Measurements from ENCODE around the gene KDM6A.
"Not testable (repeated sequence)": the region's sequence is repeated elsewhere in the genome, so short reads cannot be mapped to it uniquely, and the experiment has no call there.

Gene KDM6A

DNA sequence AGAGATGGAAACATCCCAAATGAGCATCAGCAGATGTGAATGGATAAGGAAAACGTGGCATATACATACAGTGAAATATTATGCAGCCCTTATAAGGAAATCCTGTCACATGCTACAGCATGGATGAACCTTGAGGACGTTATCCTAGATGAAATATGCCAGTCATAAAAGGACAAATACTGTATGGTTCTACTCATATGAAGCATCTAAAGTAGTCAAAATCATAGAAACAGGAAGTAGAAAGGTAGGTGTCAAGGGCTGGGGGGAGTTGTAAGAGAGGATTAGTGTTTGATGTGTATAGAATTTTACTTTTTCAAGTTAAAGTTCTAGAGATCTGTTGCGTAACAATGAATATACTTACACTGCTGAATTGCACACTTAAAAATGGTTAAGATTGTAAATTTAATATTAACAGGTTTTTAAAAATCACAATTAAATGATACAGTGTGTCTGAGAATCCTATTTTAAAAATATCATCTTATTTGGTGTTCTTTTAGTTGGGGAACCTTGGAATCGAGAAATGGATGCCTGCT lies 58.5 kb downstream of the KDM6A start:
- no peak for DNase-seq

DNA sequence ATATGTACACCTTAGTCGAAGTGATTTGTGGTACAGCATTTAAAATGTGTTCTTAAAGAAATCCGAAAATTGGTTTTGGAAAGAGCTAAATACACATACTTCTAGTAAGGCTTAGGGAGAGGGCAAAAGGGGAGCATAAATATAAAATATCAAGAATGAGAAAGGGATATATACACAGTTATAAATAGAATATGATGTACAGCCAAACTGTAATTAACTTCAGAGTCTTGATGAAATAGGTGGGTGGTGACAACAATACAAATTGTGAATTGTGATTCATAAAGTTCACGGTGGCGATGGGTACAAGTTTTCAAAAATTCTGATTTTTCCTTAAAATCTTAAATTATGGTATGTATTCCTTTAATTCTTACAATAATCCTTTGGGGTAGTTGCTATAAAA lies 62.2 kb downstream of the KDM6A start:
- no peak for DNase-seq

DNA sequence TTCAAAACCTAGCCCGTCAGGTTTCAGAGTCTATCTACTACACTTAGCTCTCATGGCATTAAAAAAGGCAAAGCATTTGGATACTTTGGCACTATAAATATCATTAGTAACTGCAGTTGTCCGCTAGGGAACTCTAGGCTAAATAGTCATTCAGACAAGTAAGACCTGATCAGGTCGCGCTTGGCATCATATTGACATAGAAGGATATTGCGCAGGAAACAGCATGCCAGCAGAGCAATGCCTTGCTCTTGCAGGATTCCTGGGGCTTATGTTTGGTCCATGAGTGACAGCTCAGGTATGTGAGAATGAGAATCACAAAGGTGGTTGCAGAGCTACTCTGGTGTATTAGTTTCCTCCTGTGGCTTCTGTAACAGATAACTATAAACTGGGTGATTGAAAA lies 62.7 kb downstream of the KDM6A start:
- DNase-seq, result no peak

DNA sequence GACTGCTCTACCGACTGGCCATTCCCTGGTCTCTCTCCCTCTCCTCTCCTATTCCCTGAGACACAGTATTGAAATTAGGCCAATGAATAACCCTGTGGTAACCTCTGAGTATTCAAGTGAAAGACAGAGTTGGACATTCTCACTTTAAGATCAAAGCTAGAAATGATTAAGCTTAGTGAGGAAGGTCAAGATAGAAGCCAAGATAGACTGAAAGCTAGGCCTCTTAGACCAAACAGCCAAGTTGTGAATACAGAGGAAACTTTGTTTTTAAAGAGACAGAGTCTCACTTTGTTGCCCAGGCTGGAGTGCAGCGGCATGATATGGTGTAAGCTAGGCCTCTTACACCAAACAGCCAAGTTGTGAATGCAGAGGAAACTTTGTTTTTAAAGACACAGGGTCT lies 64.6 kb downstream of the KDM6A start:
- DNase-seq, result no peak

DNA sequence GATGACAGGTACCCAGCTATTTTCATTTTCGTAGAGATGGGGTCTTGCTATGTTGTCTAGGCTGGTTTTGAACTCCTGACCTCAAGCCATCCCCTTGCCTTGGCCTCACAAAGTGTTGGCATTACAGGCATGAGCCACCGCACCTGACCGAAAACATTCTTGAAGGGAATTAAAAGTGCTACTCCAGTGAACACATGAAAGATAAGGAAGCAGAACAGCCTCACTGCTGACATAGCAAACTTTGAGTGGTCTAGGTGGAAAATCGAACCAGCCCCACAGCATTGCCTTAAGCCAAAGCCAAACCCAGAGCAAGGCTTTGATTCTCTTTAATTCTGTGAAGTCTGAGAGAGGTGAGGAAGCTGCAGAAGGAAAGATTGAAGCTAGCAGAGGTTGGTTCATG lies 65.1 kb downstream of the KDM6A start:
- DNase-seq, result no peak

DNA sequence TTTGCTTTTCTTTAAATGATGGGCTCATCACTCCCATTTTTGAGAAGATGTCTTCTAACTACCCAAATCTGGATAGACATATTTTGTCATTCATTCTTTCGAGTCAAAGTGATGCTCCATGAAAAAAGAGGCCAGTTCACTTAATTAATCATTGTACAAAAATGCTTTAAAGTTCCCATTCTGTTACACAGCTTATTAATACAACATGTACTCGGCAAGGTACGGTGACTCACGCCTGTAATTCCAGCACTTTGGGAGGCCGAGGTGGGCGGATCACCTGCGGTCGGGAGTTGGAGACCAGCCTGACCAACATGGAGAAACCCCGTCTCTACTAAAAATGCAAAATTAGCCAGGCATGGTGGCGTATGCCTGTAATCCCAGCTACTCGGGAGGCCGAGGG lies 67.6 kb downstream of the KDM6A start:
- not testable (repeated sequence) for DNase-seq

DNA sequence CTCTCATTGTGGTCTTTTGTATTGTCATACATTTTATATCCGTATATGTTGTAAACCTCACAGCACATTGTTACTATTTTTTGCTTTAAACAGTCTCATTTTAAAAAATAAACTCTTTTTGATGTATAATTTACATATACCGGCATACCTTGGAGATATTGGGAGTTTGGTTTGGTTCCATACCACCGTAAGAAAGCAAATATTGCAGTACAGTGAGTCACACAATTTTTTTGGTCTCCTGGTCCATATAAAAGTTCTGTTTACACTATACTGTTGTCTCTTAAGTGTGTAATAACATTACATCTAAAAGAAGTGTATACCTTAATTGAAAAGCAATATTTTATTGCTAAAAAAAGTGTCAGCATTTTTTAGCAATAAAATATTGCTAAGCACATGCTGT lies 70.0 kb downstream of the KDM6A start:
- DNase-seq, result no peak

DNA sequence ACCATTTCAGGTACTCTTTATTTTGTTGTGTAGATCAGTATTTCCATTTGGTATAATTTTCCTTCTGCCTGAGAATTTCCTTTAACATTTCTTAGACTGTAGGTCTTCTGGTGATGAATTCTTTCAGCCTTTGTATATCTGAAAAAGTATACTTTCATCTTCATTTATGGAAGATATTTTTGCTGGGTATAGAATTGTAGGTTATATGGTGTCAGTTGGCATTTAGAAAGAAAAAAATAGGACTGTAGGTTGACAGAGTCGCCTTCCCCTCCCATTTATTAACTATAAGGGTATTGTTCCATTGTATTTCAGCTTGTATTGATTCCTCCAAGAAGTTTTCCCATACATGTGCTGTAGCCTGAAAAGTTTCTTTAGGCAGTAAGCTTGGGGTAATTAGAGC lies 71.9 kb downstream of the KDM6A start:
- no peak for DNase-seq

DNA sequence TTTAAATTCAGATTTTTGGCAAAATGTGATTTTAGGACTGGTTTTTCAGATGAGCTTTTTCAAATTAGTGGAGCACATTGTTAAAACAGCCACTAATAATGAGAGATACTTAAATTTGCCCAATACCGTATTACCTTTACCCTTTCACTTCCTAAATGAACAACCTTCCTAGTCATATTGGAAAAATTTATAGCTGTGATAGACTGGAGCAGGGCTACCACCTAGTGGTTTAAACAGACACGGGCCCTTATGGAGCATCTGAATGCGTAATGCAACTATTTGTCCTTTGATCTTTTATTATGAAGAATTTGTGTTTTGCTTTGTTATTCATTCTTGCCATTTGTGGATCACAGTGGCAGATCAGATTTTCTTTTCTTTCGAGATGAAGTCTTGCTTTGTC lies 72.7 kb downstream of the KDM6A start:
- DNase-seq, result no peak

DNA sequence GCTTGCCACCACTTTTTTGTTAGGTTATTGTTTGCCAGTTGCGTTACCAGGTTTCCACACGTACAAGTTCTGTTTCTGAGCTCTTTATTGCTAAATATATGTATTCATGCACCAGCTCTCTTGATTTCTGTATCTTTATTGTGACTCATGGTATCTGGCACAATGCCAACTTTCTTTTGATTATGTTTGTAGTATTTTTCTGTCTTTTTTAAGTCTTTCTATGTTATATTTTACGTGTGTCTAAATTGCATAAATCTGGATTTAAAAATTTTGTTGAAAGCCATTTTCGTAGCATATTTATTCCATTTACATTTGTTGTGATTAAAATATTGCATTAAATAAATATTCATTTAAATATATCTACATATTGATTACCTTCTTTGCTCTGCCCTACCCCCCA lies 73.8 kb downstream of the KDM6A start:
- DNase-seq, result no peak

DNA sequence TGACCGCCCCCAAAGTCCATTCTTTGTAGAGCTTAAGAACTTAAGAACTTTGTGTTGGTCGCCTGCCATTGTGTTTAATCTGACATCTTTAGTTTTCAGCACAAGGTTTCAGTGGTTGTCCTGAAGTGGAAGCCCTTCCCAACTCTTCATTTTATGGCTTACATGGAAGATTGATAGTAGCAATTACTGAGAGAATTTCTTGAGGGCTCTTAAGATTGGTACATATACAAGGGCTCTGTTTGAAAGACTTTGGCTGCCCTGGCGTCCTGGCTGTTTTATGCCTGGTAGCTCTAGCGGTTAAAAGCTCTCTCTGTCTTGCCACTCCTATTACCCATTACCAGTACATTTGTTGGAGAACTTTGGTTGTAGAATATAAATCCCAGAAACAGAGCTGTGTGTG lies 75.0 kb downstream of the KDM6A start:
- DNase-seq, result no peak

DNA sequence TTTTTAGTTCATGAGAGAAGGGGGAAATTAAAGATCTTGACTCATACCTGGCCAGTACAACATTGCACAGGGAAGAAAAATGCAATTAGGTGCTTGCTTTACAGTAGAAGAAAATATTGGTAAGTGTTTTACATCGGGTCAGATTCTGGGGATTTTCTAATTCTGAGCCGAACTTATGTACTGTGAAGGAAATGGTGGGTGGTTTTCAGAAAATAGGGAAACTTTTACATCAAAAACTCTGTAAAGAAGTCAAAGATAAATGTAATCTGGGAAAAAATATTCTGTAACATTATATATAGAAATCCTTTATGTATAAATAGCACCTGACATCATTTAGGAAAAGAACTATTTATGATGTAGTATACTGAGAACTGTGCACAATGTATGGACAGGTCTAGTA lies 75.4 kb downstream of the KDM6A start:
- no peak for DNase-seq

DNA sequence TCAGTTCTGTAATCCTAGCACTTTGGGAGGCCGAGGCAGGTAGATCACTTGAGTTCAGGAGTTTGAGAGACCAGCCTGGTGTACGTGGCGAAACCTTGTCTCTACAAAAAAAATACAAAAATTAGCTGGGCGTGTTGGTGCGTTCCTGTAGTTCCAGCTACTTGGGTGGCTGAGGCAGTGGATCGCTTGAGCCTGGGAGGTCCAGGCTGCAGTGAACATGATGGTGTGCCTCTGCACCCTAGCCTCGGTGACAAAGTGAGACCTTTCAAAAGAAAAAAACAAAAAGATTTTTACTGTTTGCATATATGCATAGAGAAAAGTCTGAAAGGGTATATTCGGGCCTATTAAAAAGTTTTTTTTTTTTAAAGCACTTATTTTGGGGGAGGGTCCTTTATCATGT lies 76.1 kb downstream of the KDM6A start:
- no peak for DNase-seq

DNA sequence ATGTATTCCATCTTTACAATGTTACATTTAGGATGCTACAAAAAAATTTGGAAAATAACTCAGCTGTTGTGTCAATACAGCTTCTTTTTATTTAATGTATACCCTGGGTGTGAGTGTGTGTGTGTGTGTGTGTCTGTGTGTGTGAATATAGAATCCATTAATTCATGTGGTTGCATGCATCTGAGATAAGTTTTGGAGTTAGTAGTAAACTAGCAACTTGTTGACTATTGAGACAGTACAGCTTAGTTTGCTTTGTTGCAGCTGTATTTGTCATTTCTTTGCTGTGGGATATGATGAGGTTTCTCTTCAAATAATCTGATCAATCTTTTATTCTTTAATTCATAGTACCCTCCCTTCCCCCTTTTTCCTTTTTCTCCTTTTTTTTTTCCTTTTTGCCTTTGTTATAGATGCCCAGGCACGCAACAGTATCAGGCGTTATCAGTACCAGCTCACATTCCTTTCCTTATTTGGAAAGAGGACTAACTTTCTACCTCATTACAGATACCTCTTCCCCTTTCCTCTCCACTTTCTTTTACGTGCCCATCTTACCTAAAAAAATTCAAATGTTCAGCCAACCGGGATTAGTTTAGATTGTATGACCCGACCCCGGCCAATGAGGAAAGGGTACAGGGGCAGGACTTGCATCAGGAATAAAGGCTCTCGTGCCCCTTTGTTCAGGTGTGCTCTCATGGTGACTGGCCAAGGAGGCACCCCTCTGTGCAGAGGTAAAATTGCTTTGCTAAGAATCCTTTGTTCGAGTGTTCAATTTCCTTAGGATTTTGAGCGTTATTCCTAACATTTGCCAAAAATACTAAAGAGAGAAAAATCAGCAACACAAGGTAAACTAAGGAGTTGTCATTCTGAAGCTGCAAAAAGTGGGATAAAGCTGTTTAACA lies 77.7 kb downstream of the KDM6A start:
- not testable (repeated sequence) for DNase-seq

DNA sequence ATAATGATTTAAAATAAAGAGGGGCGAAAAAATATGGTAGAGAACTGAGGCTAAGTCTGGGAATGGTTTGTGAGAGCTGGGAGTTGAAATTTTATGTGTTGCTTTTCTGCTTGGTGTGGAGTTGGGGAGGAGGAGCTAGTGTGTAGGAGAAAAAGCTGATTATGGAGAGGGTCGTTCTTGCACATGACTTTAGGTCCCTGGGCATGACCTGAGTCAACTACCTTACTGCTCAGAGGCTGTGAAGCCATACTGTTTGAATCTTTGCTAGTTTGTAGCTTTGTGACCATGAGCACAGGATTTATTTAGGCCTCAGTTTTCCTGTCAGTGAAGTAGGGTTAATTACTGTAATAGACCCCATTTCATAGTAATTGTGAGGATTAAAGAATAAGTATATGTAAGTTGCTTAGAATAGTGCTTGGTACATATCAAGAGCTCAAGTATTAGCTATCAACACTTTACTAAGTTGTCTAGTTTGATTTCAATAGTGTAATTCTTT lies 78.6 kb downstream of the KDM6A start:
- DNase-seq, result no peak

DNA sequence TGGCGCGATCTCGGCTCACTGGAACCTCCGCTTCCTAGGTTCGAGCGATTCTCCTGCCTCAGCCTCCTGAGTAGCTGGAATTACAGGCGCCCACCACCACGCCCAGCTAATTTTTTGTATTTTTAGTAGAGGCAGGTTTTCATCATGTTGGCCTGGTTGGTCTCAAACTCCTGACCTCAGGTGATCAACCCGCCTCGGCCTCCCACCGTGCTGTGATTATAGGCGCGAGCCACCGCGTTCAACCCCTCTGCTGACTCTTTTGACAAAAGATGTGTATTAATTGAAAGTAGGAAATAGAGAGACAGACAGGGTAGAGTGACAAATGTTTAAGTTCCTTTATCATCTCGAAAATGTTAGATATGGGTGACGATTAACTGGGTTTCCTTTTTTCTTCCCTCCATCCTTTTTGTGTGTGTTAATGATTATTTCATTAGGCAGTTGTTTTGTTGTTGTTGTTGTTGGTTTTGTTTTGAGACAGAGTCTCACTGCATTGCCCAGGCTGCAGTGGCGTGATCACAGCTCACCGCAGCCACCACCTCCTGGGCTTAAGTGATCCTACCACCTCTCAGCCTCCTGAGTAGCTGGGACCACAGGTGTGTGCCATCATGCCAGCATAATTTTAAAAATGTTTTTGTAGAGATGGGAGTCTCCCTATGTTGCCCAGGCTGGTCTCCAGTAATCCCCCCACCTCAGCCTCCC lies 79.5 kb downstream of the KDM6A start:
- no peak for DNase-seq

DNA sequence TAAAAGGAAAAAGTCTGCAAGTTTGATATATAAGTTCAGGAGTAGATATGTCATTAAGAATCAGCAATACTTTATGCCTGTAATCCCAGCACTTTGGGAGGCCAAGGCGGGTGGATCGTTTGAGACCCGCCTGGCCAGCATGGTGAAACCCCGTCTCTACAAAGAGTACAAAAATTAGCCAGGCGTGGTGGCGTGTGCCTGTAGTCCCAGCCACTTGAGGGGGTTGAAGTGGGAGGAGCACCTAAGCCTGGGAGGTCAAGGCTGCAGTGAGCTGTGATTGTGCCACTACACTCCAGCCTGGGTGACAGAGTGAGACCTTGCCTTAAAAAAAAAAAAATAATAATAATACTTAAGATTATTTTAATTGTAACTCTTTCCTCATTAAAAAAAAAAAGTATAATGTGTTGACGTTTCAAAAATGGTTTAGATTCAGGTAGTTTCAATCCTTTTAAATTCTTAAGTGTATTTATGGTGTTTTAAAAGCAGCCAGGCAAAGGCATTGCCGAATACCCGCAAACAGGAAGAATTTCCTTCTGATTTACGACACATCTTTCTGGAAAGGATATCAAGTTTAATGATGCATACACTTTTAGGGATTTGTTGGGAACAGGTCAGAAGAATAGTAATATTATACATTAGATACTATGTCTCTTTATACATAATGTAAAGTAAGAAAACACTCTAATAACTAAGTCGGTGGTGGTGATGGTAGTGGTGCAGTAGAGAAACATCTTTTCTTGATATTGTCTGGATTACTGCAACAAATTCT lies 80.9 kb downstream of the KDM6A start:
- no peak for DNase-seq

DNA sequence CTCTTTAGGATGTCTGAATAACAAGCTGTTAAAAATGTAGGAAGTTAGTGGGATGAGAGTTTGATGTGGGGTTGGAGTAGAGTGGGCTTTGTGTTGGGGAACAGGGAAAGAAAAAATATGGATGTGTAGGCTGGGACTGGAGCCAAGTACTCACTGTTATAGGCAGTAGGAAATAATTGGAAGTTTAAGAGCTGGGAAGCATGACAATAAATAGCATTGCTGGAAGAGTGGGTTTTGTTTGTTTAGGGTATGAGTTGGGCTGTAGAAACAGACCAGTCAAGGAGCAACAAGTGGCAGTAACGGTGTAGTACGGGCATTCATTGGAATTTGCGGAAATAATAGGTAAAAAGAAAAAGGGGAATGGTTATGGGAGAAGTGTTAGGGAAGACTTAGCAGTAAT lies 81.6 kb downstream of the KDM6A start:
- no peak for DNase-seq

DNA sequence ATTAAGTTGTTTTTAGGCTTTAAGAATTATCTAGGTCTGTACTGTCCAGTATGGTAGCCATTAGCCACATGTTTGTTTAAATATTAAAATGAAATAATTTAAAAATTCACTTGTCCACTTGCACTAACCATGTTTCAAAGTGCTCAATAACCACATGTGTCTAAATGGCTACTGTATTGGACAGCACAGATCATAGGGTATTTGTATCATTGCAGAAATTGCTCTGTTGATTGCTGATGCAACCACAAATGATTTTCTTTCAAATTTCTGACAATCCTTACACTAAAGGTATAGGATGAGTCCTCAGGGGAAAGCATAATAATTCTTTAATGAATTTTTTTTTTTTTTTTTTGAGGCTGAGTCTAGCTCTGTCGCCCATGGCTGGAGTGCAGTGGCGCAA lies 84.9 kb downstream of the KDM6A start:
- no peak for DNase-seq

DNA sequence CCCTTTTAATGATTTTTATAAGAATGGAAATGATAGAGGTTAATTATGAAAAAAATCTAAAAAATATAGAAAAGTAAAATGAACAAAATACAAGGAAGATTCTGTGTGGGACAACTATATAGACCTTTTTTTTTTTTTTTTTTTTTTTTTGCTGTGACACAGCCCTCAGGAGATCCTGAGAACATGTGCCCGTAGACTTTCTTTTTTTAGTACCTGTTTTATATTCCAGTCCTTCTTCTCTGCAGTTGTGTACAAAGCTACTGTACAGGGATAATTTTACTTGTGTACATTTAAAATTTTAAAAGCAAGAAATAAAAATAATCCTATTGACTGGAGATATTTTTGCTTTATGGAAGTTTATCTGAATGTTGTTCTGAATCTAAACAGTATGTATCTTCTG lies 85.5 kb downstream of the KDM6A start:
- no peak for DNase-seq

DNA sequence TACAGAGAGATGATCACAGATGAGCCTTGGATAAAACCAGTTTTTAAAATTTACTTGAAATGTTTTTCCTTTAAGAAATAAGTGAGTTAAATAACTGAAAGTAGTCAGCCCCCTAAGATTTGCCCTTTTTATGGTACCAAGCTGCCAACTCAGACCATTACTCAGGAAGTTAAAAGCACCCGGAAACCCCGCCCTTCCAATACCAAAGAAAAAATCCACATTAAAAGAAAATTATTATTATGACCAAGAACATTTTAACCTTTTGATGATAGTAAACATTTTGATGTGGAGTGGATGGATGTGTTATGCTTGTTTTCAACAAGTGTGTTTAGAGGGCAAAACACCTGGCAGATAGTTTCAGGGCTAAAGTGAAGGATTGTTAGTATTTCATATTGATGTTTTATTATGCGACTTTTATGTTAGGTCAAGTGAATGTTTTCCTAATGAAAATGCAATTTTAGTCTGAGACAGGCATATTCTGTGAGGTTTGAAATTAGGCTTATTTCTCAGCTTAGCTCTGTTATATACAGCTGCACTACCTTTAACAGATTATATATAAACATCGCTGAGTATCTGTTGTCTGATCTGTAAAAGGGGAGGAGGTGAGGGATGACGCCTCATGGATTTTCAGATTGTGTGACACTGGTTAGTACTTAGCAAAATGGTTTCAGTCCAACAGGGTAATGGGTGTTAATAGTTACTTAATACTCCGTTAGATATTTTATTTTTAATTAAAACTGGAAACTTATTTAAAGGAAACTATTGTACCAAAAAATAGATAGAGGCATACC lies 89.0 kb downstream of the KDM6A start:
- DNase-seq, result no peak

DNA sequence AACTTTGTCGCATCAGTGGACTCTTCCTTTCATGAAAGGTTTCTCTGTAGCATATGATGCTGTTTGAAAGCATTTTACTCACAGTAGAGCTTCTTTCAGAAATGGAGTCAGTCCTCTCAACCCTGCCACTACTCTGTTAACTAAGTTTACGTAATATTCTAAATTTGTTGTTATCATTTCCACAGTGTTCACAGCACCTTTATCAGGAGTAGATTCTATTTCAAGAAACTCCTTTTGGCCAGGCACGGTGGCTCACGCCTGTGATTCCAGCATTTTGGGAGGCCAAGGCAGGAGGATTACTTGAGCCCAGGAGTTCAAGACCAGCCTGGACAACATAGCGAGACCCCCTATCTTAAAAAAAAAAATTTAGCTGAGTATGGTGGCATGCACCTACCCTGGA lies 90.0 kb downstream of the KDM6A start:
- DNase-seq, result no peak

DNA sequence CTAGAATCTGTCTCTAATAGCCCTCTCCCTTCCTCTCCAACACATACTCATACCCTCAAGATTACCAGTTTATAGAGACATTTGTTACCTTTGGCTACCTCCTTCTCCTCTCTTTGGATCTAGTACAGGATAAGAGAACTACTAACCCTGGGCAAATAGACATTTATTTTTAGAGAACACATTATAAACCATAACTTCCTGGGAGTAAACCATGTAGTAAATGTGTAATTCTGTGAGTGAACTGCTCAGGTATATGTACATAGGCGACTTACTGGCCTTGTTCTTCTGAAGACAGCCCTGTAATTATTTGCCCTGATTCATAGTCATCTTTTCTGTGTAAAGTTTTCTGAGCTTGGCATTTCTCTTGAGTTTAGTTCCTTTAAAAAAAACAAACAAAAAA lies 94.2 kb downstream of the KDM6A start:
- DNase-seq, result no peak

Data from NCI-H524 treated with DMSO at 0.1 percent for 48 hours (cell line).